Hepatic stellate cell (primary cell): Measurements from ENCODE around the gene SPG21.

Experiments used
- DNase-seq: peaks from one replicate; pipeline ENCODE4 v3.0.0; 2011; ENCODE audit warnings: low spot score

SPG21 gene

DNA sequence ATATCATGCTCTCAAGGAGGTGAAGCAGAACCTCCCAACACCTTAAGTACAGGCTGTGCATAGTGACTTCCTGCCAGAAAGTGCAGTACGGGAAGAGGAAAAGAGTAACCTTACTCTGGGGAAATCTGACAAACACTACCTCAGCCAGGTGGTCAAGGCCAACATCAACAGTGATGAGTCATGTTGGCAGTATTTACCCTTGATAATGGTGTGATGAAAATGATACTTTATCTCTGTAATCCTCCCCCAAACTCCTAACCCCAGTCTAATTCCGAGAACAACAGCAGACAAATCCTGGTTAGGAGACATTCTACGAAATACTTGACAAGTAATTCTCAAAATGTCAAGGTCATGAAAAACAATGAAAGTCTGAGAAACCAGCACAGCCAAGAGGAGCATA lies 51.5 kb downstream of the SPG21 start:
- no peak for DNase-seq

DNA sequence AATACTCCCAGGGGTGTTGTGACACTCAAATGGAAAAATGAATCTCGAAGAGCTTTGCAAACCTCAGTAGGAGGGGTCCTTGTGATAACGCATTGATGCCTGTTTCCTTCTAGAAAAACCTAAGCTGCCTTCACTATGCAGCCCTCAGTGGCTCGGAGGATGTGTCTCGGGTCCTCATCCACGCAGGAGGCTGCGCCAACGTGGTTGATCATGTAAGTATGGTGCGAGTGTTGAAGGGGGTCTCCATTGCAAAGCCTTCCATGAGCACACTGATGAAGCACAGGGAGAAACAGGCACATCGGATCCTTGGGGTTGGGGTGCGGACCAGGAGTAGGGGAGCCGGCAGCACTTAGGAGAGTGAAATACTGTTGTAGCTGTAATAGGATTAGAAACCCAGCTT lies 55.7 kb downstream of the SPG21 start:
- no peak for DNase-seq

DNA sequence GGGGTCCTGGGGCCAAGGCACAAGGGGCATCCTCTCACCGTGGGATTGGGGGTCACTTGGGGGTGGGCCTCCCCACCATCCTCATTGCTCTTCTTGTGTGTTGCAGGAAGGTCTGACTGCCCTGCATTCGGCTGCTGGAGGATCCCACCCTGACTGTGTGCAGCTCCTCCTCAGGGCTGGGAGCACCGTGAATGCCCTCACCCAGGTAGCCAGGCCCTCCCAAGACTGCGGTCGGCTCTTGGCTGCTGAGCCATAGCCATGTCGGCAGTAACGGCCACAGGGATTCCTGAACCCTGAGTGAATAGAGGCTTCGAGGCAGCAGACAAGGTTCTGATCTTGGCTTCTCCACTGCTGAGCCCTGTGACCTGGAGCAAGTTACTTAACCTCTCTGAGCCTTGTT lies 58.3 kb downstream of the SPG21 start:
- DNase-seq, result no peak

DNA sequence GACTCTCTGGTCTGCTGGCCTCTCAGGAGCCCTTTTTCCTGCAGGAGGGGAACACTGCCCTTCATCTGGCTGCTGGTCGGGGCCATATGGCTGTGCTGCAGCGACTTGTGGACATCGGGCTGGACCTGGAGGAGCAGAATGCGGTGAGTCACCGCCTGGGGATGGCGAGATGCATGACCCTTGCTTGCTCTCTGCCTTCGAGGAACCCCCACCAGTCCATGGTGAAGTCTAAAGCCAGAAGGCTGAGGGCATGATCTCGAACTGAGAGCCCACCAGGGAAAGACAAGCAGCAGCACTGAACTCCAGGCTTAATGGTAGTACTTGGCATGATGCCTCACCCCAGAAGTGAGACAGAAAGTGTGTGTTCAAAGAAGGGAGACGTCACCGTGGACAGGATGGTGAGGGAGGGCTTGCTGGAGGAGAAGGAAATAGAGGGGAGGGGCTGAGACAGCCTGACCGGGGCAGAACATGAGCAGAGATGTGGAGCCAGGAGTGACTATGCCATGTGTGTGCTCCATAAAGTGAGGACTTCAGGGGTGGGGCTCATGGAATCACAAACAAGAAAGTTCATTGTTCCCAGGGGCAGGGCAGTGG lies 58.8 kb downstream of the SPG21 start:
- DNase-seq, result peak; percentile 66

DNA sequence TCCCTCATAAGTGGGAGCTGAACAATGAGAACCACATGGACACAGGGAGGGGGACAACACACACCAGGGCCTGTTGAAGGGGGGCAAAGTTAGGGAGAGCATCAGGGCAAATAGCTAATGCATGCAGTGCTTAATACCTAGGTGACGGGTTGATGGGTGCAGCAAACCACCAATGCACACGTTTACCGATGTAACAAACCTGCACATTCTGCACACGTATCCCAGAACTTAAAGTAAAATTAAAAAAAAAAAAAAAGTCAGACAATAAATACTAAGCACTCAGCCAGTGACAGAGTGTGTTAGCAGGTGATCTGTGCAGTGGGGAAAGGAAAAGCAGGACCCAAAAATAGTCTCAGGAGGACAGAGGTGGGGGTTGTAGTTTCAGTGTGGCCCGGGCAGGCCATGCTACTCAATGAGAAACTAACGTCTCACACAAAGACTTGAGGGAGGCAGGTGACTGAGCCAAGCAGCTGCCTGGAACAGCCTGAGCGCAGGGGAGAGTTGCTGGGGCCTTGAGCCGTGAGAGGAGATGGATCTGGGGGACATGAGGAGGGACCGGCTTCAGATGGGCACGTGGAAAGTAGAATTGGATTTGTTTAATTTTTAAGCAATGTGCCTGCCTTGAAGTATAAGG lies 59.6 kb downstream of the SPG21 start:
- DNase-seq, result no peak

DNA sequence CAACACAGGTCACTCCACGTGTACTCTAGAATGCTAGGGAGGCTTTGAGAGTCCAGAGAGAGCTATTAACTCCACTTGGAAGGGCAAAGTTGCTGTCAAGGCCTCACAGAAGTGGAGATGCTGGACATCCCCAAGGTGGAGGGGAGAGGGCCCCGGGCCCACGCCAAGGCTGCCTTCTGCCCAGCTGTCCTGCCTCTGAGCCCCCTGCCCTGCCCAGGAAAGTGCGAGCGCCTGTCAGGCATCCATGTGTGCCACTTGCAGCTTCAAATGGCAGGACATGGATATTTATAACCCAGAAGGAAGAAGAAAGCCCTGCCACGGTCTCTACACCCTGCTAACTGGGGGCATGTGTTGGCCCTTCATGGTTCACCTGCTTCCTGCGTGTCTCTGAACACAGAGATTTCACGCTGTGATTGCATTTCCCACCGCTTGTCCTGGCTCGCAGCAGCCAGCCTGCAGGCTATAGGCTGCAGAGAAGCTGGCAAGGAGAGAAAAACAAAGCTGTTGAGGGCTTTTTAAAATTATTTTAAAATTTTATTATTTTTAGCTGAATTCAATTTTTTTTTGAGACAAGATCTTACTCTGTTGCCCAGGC lies 61.0 kb downstream of the SPG21 start:
- no peak for DNase-seq

DNA sequence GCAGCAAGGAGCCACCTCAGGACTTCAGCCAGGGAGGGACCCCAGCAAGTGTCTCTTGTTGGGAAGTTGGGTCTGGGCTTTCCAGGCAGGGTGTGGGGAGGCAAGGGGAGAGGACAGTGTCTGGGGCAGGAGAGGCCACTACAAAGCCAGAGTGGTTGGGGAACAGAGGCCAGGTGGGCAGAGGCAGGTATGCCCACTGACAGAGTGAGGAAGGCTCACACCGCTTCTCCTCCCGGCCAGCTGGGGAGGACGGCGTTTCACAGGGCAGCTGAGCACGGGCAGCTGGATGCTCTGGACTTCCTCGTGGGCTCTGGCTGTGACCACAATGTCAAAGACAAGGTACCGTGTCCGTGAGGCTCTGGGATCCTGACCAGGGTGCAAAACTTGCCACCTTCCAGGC lies 63.1 kb downstream of the SPG21 start:
- DNase-seq, result no peak

DNA sequence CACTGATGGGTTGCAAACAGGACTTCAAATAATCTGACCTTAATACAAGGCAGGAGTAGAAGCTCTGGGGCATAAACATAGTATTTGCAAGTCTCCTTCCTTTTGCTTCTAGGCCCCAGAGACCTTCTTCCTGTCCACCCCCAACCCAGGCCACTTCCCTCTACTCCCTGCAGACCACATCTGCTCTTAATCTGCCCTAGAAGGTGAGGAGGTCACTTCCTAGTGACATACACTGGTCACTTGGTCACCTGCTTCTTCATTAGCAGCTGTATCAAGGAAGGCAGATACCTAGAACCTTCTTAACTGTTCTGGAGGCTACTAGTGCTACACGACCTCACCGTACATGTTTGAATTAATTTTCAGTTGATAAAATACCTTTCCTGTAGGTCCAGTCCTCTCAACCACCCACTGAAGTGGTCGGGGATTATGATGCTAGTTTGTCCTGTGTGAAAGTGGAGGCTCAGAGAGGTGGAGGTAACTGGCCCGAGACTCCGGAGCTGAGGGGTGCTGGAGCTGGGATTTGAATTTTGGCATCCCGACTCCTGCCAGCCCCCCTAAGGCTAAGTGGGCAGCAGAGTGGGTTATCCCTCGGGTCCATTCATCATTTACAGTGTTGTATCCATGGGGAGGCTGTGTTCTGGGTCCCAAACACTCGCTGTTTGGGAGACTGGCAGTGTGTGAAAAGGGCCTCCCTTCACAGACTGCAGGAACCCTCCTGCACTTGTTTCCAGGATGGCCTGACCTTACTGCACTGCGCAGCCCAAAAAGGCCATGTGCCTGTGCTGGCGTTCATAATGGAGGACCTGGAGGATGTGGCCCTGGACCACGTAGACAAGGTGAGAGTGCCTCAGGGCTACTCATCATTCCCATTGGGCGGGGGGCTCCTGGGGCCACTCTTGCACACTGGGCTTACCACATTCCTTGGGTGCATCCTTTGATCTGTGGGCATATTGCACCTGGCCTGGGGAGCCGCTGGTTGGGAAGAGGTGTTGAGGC lies 64.1 kb downstream of the SPG21 start:
- no peak for DNase-seq

DNA sequence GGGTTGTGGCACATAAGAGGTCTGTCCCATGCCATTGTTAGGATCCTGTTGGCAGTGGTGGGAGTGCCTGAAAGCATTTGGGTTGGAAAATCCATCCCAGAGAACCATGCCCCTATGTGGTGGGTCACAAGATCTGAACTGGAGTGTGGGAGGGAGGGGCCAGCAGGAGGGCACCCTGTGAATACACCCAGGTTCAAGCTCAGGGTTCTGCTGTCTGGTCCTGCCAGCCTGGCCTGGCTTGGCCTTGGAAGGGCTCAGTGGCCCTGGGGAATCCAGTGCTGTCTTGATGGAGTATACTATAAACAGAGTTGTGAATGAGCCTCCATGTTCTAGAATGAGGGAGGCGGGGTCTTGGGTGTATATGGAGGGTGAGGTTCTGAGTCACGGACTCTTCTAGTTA lies 66.2 kb downstream of the SPG21 start:
- DNase-seq, result no peak

DNA sequence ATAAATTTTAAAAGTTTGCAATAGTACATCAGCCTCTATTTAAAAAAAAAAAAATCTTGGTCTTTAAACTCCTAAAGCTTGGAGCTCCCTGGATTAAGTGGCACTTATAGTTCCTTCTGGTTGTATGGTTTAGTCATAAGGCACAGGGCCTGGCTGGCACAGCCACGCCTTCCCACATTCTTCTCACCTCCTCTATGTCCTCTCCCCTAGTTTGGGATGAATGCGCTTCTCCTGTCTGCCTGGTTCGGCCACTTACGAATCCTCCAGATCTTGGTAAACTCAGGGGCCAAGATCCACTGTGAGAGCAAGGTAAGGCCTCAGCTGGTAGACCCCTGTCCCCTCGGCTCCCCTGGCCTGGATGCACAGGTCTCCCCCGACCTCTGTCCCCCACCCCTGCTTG lies 68.0 kb downstream of the SPG21 start:
- DNase-seq, result no peak

DNA sequence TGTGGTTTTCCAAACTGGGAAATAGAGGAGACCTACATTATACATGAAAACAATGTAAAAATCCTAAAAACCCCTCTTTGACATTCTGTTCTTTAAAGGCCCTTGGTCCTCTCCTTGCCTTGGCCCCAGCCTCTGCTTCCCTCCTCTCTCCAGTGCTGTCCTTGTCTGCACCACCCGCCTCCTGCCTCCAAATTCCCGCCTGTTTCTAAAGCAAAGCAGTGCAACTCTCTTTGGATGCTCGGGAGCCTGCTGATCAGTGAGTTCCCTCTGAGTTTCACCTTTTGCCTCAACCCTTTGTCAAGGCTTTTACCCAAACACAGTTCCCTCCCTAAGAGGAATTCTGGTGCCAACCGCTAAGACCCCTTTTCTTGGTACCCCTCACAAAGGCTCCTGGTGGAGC lies 70.0 kb downstream of the SPG21 start:
- no peak for DNase-seq

DNA sequence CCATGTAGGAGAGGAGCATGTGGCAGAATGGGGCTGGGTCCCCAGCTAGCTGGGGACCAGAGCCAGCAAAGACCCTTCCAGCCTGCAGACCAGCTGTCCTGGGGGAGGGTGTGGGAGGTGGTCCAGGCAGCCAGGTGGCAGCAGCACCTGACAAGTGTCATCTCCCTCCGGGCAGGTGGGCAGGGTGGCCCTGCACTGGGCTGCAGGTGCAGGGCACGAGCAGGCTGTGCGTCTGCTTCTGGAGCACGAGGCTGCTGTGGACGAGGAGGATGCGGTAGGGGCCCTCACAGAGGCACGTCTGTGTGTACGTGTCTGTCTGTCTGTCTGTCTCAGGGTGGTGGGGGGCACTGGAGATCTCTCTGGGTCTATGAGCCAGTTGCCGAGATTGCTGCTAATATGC lies 72.5 kb downstream of the SPG21 start:
- DNase-seq, result no peak

DNA sequence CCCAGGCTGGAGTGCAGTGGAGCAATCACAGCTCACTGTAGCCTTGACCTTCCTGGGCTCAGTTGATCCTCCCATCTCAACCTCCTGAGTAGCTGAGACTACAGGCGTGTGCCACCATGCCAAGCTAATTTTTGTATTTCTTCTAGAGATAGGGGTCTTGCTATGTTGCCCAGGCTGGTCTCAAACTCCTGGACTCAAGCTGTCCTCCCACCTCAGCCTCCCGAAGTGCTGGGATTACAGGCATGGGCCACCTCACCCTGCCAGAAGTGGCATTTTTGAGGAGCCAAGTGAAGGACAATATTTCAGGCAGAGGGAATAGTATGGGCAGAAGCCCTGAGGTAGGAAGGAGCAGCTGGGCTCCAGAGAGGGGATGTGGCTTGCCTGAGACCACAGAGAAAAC lies 73.3 kb downstream of the SPG21 start:
- DNase-seq, result no peak

DNA sequence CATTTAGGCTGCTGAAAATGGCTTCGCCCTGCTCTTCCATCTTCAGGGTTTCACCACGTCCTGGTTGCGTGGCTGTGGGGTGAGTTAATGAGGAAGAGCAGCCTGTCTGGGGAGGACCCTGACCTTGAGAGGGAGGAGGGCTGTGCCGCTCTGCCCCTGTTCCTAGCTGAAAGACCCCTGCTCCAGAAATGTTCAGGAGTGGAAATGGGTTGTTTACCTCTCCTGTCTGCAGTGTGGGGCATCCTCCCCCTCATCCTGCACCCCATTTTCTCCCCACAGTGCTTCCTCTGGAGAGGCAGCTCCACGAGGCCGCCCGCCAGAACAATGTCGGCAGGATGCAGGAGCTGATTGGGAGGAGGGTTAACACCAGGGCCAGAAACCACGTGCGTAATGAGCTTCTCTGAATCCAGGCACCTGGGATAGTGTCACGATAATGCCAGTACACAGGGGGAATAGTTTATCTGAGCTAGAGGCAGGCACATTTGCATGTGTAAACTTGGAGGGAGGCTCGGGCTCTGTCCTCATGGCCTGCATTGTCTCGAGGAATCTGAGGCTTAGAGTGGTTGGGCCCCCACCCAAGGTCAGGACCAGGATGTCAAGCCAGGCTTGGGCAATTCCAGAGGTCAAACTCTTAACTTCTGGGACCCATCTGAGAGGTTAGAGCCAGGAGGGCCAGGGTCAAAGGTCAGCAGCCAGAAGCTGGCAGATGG lies 74.0 kb downstream of the SPG21 start:
- no peak for DNase-seq
